OCI-LY1 (cell line): ENCODE measurements around the gene JAG1.

Experiments used
- EZH2 ChIP-seq: fragments of 200-600 bp; sonication (generic), shearing (Covaris generic); IDR thresholded peaks from 2 replicates; pipeline ENCODE4 v1.8.0; 2017; ENCODE audit warnings: borderline replicate concordance, mixed run types, mild to moderate bottlenecking, antibody characterized with exemption, low read length, moderate library complexity, mixed read lengths
- TF ChIP-seq, protein P1 (sequence below): fragments of 200-600 bp; sonication (generic), shearing (Covaris generic); IDR thresholded peaks from 2 replicates; pipeline ENCODE4 v1.5.1; 2017; ENCODE audit warnings: mild to moderate bottlenecking, antibody characterized with exemption, low read length, moderate library complexity, mixed read lengths

DNA sequence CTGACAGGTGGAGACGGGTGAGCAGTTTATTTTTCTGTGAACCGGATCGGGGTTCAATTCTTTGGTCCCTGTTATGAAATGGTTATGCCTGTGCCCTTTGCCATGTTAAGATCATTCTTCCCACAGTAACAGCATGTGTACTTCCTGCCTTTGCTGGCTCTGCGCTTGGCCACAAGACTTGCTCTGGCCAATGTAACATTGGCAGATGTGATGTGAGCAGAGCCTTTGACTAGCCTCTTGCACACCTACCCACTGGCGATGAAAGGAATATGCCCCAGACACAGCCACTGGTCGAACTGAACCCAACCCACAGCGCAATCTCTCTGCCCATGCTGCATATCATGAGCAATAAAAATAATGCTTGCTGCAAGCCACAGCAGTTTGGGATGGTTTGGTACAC, 31.9 kb downstream of the JAG1 start:
- TF ChIP-seq, protein P1, sequence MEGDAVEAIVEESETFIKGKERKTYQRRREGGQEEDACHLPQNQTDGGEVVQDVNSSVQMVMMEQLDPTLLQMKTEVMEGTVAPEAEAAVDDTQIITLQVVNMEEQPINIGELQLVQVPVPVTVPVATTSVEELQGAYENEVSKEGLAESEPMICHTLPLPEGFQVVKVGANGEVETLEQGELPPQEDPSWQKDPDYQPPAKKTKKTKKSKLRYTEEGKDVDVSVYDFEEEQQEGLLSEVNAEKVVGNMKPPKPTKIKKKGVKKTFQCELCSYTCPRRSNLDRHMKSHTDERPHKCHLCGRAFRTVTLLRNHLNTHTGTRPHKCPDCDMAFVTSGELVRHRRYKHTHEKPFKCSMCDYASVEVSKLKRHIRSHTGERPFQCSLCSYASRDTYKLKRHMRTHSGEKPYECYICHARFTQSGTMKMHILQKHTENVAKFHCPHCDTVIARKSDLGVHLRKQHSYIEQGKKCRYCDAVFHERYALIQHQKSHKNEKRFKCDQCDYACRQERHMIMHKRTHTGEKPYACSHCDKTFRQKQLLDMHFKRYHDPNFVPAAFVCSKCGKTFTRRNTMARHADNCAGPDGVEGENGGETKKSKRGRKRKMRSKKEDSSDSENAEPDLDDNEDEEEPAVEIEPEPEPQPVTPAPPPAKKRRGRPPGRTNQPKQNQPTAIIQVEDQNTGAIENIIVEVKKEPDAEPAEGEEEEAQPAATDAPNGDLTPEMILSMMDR, result no peak
- no peak for TF ChIP-seq EZH2
